Endothelial cell of umbilical vein (primary cell): ENCODE measurements around the gene NDFIP1. TPM values are rescaled to one million over a fixed set of nuclear protein-coding genes. Genes with fewer than 3 reads are reported as not detected.
A peak's percentile ranks its signal among the peaks of the same experiment; 100 is the strongest.

ENCODE experiments used
- BruUV-seq: library from RNA; stranded (reverse); fragments of 400-500 nt; replicated peaks from 2 replicates; lab custom pipeline; 2021; lab: Mats Ljungman, UMichigan
- CTCF ChIA-PET: fragments of 300-600, 350-600 bp; sonication (Branson Sonifier 250); formaldehyde crosslinking; loops from one replicate; lab custom pipeline; 2021; ENCODE audit warnings: antibody characterized with exemption, inconsistent platforms; lab: Charles Lee
- POLR2A ChIA-PET: fragments of 300-600, 350-600 bp; sonication (Branson Sonifier 250); formaldehyde crosslinking; loops from one replicate; lab custom pipeline; 2021; ENCODE audit warnings: antibody characterized with exemption, inconsistent platforms; lab: Charles Lee
- DNase-seq: peaks from one replicate; pipeline ENCODE4 v3.0.0-alpha.2; 2011; ENCODE audit warnings: low read depth, low spot score
- FAIRE-seq: peaks from 2 replicates; lab custom pipeline; 2011; peaks lifted over from hg19 to GRCh38; lab: Jason Lieb, UNC
- H2AFZ ChIP-seq: 2 replicates; pipeline ENCODE4 v1.6.0; 2012; ENCODE audit warnings: low read depth, low read length, control low read depth, inconsistent platforms
- H3K27ac ChIP-seq: 2 replicates; pipeline ENCODE4 v1.5.1; 2011; ENCODE audit warnings: low read depth, mild to moderate bottlenecking, control low read depth, low read length, moderate library complexity; ENCODE audit not compliant: insufficient read depth
- H3K27me3 ChIP-seq, 2 experiments: 2 replicates each; pipeline versions ENCODE4 v1.6.0 to v1.6.1; 2011; ENCODE audit warnings: low read length in 2 of 2, mixed read lengths in 1 of 2; ENCODE audit not compliant: control insufficient read depth in 2 of 2, insufficient read depth in 2 of 2
- H3K36me3 ChIP-seq, 2 experiments: 2 replicates in 1 of 2; 3 replicates in 1 of 2; pipeline ENCODE4 v1.5.1; 2011; ENCODE audit warnings: low read length in 2 of 2, mild to moderate bottlenecking in 1 of 2, moderate library complexity in 1 of 2; ENCODE audit not compliant: control insufficient read depth in 2 of 2, insufficient read depth in 2 of 2; ENCODE audit errors: extremely low read depth in 1 of 2
- H3K4me1 ChIP-seq: 3 replicates; pipeline ENCODE4 v1.5.1; 2011; ENCODE audit warnings: mild to moderate bottlenecking, low read length; ENCODE audit not compliant: control insufficient read depth, insufficient read depth; ENCODE audit errors: extremely low read depth
- H3K4me2 ChIP-seq: 2 replicates; pipeline ENCODE4 v1.6.1; 2011; ENCODE audit warnings: low read length, control low read depth, mixed read lengths; ENCODE audit not compliant: insufficient read depth
- H3K4me3 ChIP-seq, 3 experiments: fragments of 200-600 bp in 1 of 3; sonication (generic), shearing (Covaris generic) in 1 of 3; replicated peaks in 1 of 3; 2 replicates each; pipeline ENCODE4 v1.5.1; 2011 to 2016; ENCODE audit warnings: control low read depth in 3 of 3, low read length in 3 of 3, mild to moderate bottlenecking in 2 of 3, inconsistent platforms in 1 of 3, low read depth in 1 of 3, moderate library complexity in 1 of 3; ENCODE audit not compliant: insufficient read depth in 1 of 3
- H3K79me2 ChIP-seq: 2 replicates; pipeline ENCODE4 v1.6.0; 2012; ENCODE audit warnings: low read length, inconsistent platforms; ENCODE audit not compliant: control insufficient read depth, insufficient read depth
- H3K9ac ChIP-seq: replicated peaks from 2 replicates; pipeline ENCODE3; 2011; ENCODE audit warnings: low read length, control low read depth; ENCODE audit not compliant: insufficient read depth; ENCODE audit errors: extremely low read depth
- H3K9me1 ChIP-seq: replicated peaks from 3 replicates; pipeline ENCODE4 v1.6.0; 2011; ENCODE audit warnings: mild to moderate bottlenecking, low read length; ENCODE audit not compliant: control insufficient read depth, insufficient read depth; ENCODE audit errors: extremely low read depth
- H3K9me3 ChIP-seq: replicated peaks from 2 replicates; pipeline ENCODE4 v1.5.1; 2012; ENCODE audit warnings: low read length, inconsistent platforms; ENCODE audit not compliant: control insufficient read depth, insufficient read depth
- H4K20me1 ChIP-seq: replicated peaks from 2 replicates; pipeline ENCODE3; 2011; ENCODE audit warnings: mild to moderate bottlenecking, low read length; ENCODE audit not compliant: control insufficient read depth, insufficient read depth; ENCODE audit errors: extremely low read depth
- EZH2 ChIP-seq: IDR thresholded peaks from 2 replicates; pipeline ENCODE4 v1.6.1; 2012; ENCODE audit warnings: borderline replicate concordance, low read depth, mild to moderate bottlenecking, moderate library complexity, low read length, inconsistent platforms; ENCODE audit not compliant: severe bottlenecking
- FOS ChIP-seq: IDR thresholded peaks from 2 replicates; pipeline ENCODE4 v1.6.1; 2011; ENCODE audit warnings: mild to moderate bottlenecking, low read length, moderate library complexity, borderline replicate concordance; ENCODE audit not compliant: insufficient read depth
- MAX ChIP-seq: IDR thresholded peaks from 2 replicates; pipeline ENCODE4 v1.6.1; 2011; ENCODE audit not compliant: insufficient read depth, insufficient read length
- POLR2A ChIP-seq: IDR thresholded peaks from 2 replicates; pipeline ENCODE4 v1.6.1; 2012; ENCODE audit warnings: low read depth, mild to moderate bottlenecking, control low read depth, low read length
- POLR2AphosphoS5 ChIP-seq: IDR thresholded peaks from 2 replicates; pipeline ENCODE4 v1.6.1; 2012; ENCODE audit warnings: low read depth, mild to moderate bottlenecking, control low read depth, low read length, moderate library complexity; ENCODE audit not compliant: insufficient read depth
- dilution Hi-C: fragments of 300-500 bp; cut with MboI; formaldehyde crosslinking; loops from one replicate; pipeline ENCODE4 v1.15.0; 2019; ENCODE audit warnings: low sequenced_read_pairs; ENCODE audit not compliant: extremely low pct_ligation_motif_present
- intact Hi-C: fragments of 100-400 bp; cut with micrococcal nuclease; formaldehyde crosslinking; loops from one replicate; pipeline ENCODE4 v1.10.0; 2022
- polyA plus RNA-seq, 4 experiments: library from polyadenylated mRNA; depleted of rRNA in 3 of 4; stranded (reverse) in 3 of 4; unstranded in 1 of 4; fragments of >200 nt; gene quantifications; 2 replicates each; pipeline versions ENCODE4 v1.2.1 to v1.2.3, GENCODE V29; 2011 to 2012; ENCODE audit warnings: missing spikeins in 1 of 4
- total RNA-seq: library from RNA; stranded (reverse); gene quantifications from 2 replicates; pipeline ENCODE4 v1.2.3, GENCODE V29; 2021

The NDFIP1 gene
- total and polyA plus RNA-seq, 2 donors (not counting 3 experiments of a cell fraction or from before 2014, with no cell fraction given): 12.3 to 42.6 TPM

- H2AFZ ChIP-seq: no peak overlapping the region
- H3K9me1 ChIP-seq: no peaks in the 10 kb centered on the region
- DNase-seq (no peak), FAIRE-seq (peak; percentile 43)
- no peaks in the 10 kb centered on the region for H3K36me3 ChIP-seq
- intact Hi-C loops (loop anchor here (2.0 kb wide), 3 partner anchors 40 to 356 kb away; no protein-coding TSS in a partner anchor), dilution Hi-C loops (no loop called here)
- TF ChIP-seq POLR2AphosphoS5: no peak
- no peak for TF ChIP-seq FOS
- no peak for TF ChIP-seq MAX
- TF ChIP-seq POLR2A: no peak
- TF ChIP-seq EZH2: no peak
- no peaks in the 10 kb centered on the region for H3K27me3 ChIP-seq
- no TSS peak for BruUV-seq
- H3K4me1 ChIP-seq: peaks cover 32% of the 10 kb centered on the region
- ChIA-PET CTCF (interaction anchor here (1.2 kb wide), 1 partner anchor 9 kb away, joined by 3 read pairs; no protein-coding TSS in a partner anchor), POLR2A (no interaction called here)
- H3K9ac ChIP-seq: peak overlapping the region; percentile 4
- H3K4me2 ChIP-seq: no peak overlapping the region
- no peaks in the 10 kb centered on the region for H4K20me1 ChIP-seq
- H3K79me2 ChIP-seq: no peaks in the 10 kb centered on the region
- H3K4me3 ChIP-seq: no peak overlapping the region
- peak overlapping the region; percentile 75 for H3K27ac ChIP-seq
- no peaks in the 10 kb centered on the region for H3K9me3 ChIP-seq
These were observed 84.5 kb downstream of the NDFIP1 start for GRCh38 chr5:142193114-142193428.

- Histone ChIP-seq H3K4me2 (peak overlapping the region; percentile 6), H2AFZ (peak overlapping the region; percentile 4), H3K27ac (peak overlapping the region; percentile 93), H3K36me3 (no peaks in the 10 kb centered on the region), H3K27me3 (no peaks in the 10 kb centered on the region), H3K9me3 (no peaks in the 10 kb centered on the region), H3K4me1 (peaks cover 41% of the 10 kb centered on the region), H3K9ac (peak overlapping the region; percentile 40), H3K9me1 (no peaks in the 10 kb centered on the region), H3K79me2 (no peaks in the 10 kb centered on the region), H4K20me1 (no peaks in the 10 kb centered on the region), H3K4me3 (no peak overlapping the region)
- FAIRE-seq: peak; percentile 89
- dilution Hi-C loops: no loop called here
- intact Hi-C loops: loop anchor here (1.0 kb wide), 2 partner anchors 54 to 100 kb away; no protein-coding TSS in a partner anchor
- ChIA-PET CTCF (interaction anchor here (0.6 to 1.7 kb wide), 5 partner anchors 10 to 352 kb away, joined by 3 to 8 read pairs (median 3); no protein-coding TSS in a partner anchor), POLR2A (no interaction called here)
- BruUV-seq: no TSS peak
- DNase-seq: peak; percentile 64
- TF ChIP-seq POLR2AphosphoS5: peak; percentile 72
- no peak for TF ChIP-seq MAX
- peak; percentile 44 for TF ChIP-seq FOS
These were observed 88.5 kb downstream of the NDFIP1 start for GRCh38 chr5:142197098-142197497.
